GM12878 (cell line): ENCODE results near the gene DAO. TPM values are rescaled to one million over a fixed set of nuclear protein-coding genes. Genes with fewer than 3 reads are reported as not detected.

Source experiments
- ATAC-seq: fragments of 200-7000 bp; cut with Tn5 transposase; 3 replicates; pipeline ENCODE4 v1.9.1; 2020; ENCODE audit warnings: mild to moderate bottlenecking, moderate library complexity
- BruUV-seq: library from RNA; stranded (reverse); fragments of 400-500 nt; replicated peaks from 2 replicates; lab custom pipeline; 2021; lab: Mats Ljungman, UMichigan
- CTCF ChIA-PET: fragments of 300-600 bp; sonication (Branson Sonifier 250); formaldehyde crosslinking; extraction: SDS; loops from one replicate; lab custom pipeline; 2021; ENCODE audit warnings: inconsistent platforms; lab: Yijun Ruan, JAX
- POLR2A ChIA-PET: fragments of 350-600 bp; formaldehyde crosslinking; extraction: SDS; loops from one replicate; lab custom pipeline; 2021; ENCODE audit warnings: inconsistent platforms; lab: Charles Lee
- RAD21 ChIA-PET: fragments of 300-600 bp; sonication (Branson Sonifier 250); formaldehyde crosslinking; loops from one replicate; lab custom pipeline; 2023; ENCODE audit warnings: antibody characterized with exemption; ENCODE audit not compliant: unreplicated experiment; lab: Charles Lee
- SMC1A ChIA-PET: fragments of 300-600 bp; sonication (Branson Sonifier 250); formaldehyde crosslinking; loops from one replicate; lab custom pipeline; 2023; ENCODE audit not compliant: unreplicated experiment, uncharacterized antibody; lab: Charles Lee
- DNase-seq: peaks from one replicate; pipeline ENCODE4 v3.0.0-alpha.2; 2011; ENCODE audit warnings: low read depth, low spot score
- FAIRE-seq: peaks from 3 replicates; lab custom pipeline; 2011; peaks lifted over from hg19 to GRCh38; lab: Jason Lieb, UNC
- H2AFZ ChIP-seq: 2 replicates; pipeline ENCODE4 v1.6.0; 2011; ENCODE audit warnings: low read depth, low read length, control low read depth; ENCODE audit not compliant: control insufficient read depth
- H3K27ac ChIP-seq: 2 replicates; pipeline ENCODE4 v1.5.1; 2011; ENCODE audit warnings: control low read depth; ENCODE audit not compliant: control insufficient read depth, insufficient read depth
- H3K27me3 ChIP-seq, 2 experiments: replicated peaks in 1 of 2; 2 replicates each; pipeline versions ENCODE4 v1.6.0 to v1.6.1; 2011; ENCODE audit warnings: low read length in 1 of 2; ENCODE audit not compliant: control insufficient read depth in 2 of 2, insufficient read depth in 2 of 2
- H3K36me3 ChIP-seq, 2 experiments: 2 replicates each; pipeline ENCODE4 v1.5.1; 2011; ENCODE audit warnings: low read length in 1 of 2; ENCODE audit not compliant: control insufficient read depth in 2 of 2, insufficient read depth in 2 of 2
- H3K4me1 ChIP-seq: 2 replicates; pipeline ENCODE4 v1.6.1; 2011; ENCODE audit warnings: mild to moderate bottlenecking, low read length, moderate library complexity, mixed read lengths; ENCODE audit not compliant: control insufficient read depth, insufficient read depth
- H3K4me2 ChIP-seq: 2 replicates; pipeline ENCODE4 v1.6.0; 2011; ENCODE audit warnings: control low read depth; ENCODE audit not compliant: control insufficient read depth, insufficient read depth
- H3K4me3 ChIP-seq: fragments of 200-600 bp; sonication (generic); 2 replicates; pipeline ENCODE4 v1.5.1; 2016
- H3K79me2 ChIP-seq: 2 replicates; pipeline ENCODE4 v1.6.0; 2011; ENCODE audit warnings: low read length; ENCODE audit not compliant: control insufficient read depth, insufficient read depth
- H3K9ac ChIP-seq: 2 replicates; pipeline ENCODE4 v1.8.0; 2011; ENCODE audit warnings: low read length, control low read depth, mixed read lengths; ENCODE audit not compliant: control insufficient read depth, insufficient read depth
- H3K9me3 ChIP-seq: replicated peaks from 3 replicates; pipeline ENCODE4 v1.5.1; 2011; ENCODE audit warnings: mild to moderate bottlenecking, low read length; ENCODE audit not compliant: control insufficient read depth, insufficient read depth
- H4K20me1 ChIP-seq: 2 replicates; pipeline ENCODE4 v1.6.0; 2011; ENCODE audit not compliant: control insufficient read depth, insufficient read depth
- CHD2 ChIP-seq: IDR thresholded peaks from 2 replicates; pipeline ENCODE4 v1.6.1; 2011; ENCODE audit warnings: low read depth, low read length, improper control_type of control experiment, borderline replicate concordance
- IRF5 ChIP-seq: fragments of 450-650 bp; IDR thresholded peaks from 2 replicates; pipeline ENCODE4 v1.6.1; 2017; ENCODE audit warnings: borderline replicate concordance
- NKRF ChIP-seq: fragments of 450-650 bp; conservative IDR thresholded peaks from 2 replicates; pipeline ENCODE4 v1.6.1; 2017; ENCODE audit warnings: mild to moderate bottlenecking, moderate library complexity
- NR2F1 ChIP-seq: fragments of 450-650 bp; conservative IDR thresholded peaks from 2 replicates; pipeline ENCODE4 v1.6.1; 2017; ENCODE audit warnings: mild to moderate bottlenecking
- SP1 ChIP-seq: IDR thresholded peaks from one replicate; pipeline ENCODE4 v1.6.1; 2011; ENCODE audit warnings: low read depth, low read length
- TBL1XR1 ChIP-seq: IDR thresholded peaks from 2 replicates; pipeline ENCODE4 v1.6.1; 2012; ENCODE audit warnings: low read depth, low read length, improper control_type of control experiment
- USF2 ChIP-seq: IDR thresholded peaks from 2 replicates; pipeline ENCODE4 v1.6.1; 2011; ENCODE audit warnings: low read depth, low read length, improper control_type of control experiment, borderline replicate concordance
- WRNIP1 ChIP-seq: IDR thresholded peaks from 2 replicates; pipeline ENCODE4 v1.6.1; 2011; ENCODE audit warnings: low read depth, low read length, improper control_type of control experiment, borderline replicate concordance
- ZNF687 ChIP-seq: fragments of 450-650 bp; IDR thresholded peaks from 2 replicates; pipeline ENCODE4 v1.6.1; 2017; ENCODE audit warnings: mild to moderate bottlenecking, moderate library complexity
- WGBS: methylation state at CpG from one replicate; pipeline ENCODE4 v1.1.6; 2016; ENCODE audit warnings: low lambda C conversion rate; ENCODE audit not compliant: insufficient replicate concordance, insufficient coverage; ENCODE audit errors: missing lambda C conversion rate; 5-methylcytosine and 5-hydroxymethylcytosine counted together
- in situ Hi-C: fragments of 300-500 bp; cut with MboI; formaldehyde crosslinking; loops from 9 replicates; pipeline ENCODE4 v1.14.3; 2018; ENCODE audit warnings: mixed read lengths
- intact Hi-C: fragments of 100-400 bp; cut with micrococcal nuclease; formaldehyde crosslinking; loops from one replicate; pipeline ENCODE4 v1.14.2; 2022; ENCODE audit not compliant: unreplicated experiment
- polyA plus RNA-seq, 11 experiments: library from polyadenylated mRNA; depleted of rRNA in 4 of 11; unstranded in 6 of 11; stranded (reverse) in 5 of 11; fragments of >200 nt; fragmentation: Nextera tagmentation in 4 of 11; fragmentation: Illumina TruSeq in 1 of 11; extraction: Ambion mirVana in 4 of 11; extraction: Trizol in 1 of 11; gene quantifications; 1 replicate in 1 of 11; 2 replicates in 10 of 11; pipeline versions ENCODE4 v1.2.1 to v1.2.3, GENCODE V29; 2011 to 2016; ENCODE audit warnings: inconsistent platforms in 2 of 11, missing spikeins in 2 of 11, low read depth in 1 of 11
- total RNA-seq, 4 experiments: library from RNA; depleted of rRNA in 3 of 4; stranded (reverse); fragments of >200 nt in 3 of 4; fragmentation: Illumina TruSeq in 1 of 4; extraction: Trizol in 1 of 4; gene quantifications; 2 replicates each; pipeline versions ENCODE4 v1.2.1 to v1.2.3, GENCODE V29; 2013 to 2021

Gene DAO
- total and polyA plus RNA-seq, 10 of the 15 experiments (the other 5 are each of a cell fraction or from before 2014, with no cell fraction given) = 0.15 TPM; not detected in 9

- ATAC-seq (no peak), FAIRE-seq (no peak), DNase-seq (no peak)
- Histone ChIP-seq H3K27me3 (no peaks in the 10 kb centered on the region; a peak in 1 of 4 replicates), H3K4me3 (no peak overlapping the region), H3K36me3 (no peaks in the 10 kb centered on the region), H3K4me2 (no peak overlapping the region), H3K79me2 (no peaks in the 10 kb centered on the region), H3K9me3 (no peaks in the 10 kb centered on the region; the same call in 2 of the 3 replicates), H3K9ac (no peak overlapping the region), H3K27ac (no peak overlapping the region), H2AFZ (no peak overlapping the region), H3K4me1 (no peaks in the 10 kb centered on the region), H4K20me1 (no peaks in the 10 kb centered on the region)
- ChIA-PET SMC1A (no interaction called here), RAD21 (no interaction called here), POLR2A (no interaction called here), CTCF (interaction anchor here (0.6 kb wide), 1 partner anchor 40 kb away, joined by 3 read pairs; no protein-coding TSS in a partner anchor)
- in situ Hi-C loops (no loop called here), intact Hi-C loops (no loop called here)
- 1% methylated on average over 4 of the region's 4 CpGs for WGBS
- TF ChIP-seq IRF5 = no peak
- TF ChIP-seq WRNIP1 = no peak
- TF ChIP-seq NKRF = no peak
- no peak for TF ChIP-seq ZNF687
- TF ChIP-seq NR2F1 = no peak
- no peak for TF ChIP-seq CHD2
- TF ChIP-seq SP1 = no peak
- no peak for TF ChIP-seq USF2
- TF ChIP-seq TBL1XR1 = no peak
- BruUV-seq = no TSS peak
These were observed 34.2 kb downstream of the DAO start for GRCh38 chr12:108914121-108914531.
